ENCODE data around the gene SLC25A39.

SLC25A39 gene

DNA sequence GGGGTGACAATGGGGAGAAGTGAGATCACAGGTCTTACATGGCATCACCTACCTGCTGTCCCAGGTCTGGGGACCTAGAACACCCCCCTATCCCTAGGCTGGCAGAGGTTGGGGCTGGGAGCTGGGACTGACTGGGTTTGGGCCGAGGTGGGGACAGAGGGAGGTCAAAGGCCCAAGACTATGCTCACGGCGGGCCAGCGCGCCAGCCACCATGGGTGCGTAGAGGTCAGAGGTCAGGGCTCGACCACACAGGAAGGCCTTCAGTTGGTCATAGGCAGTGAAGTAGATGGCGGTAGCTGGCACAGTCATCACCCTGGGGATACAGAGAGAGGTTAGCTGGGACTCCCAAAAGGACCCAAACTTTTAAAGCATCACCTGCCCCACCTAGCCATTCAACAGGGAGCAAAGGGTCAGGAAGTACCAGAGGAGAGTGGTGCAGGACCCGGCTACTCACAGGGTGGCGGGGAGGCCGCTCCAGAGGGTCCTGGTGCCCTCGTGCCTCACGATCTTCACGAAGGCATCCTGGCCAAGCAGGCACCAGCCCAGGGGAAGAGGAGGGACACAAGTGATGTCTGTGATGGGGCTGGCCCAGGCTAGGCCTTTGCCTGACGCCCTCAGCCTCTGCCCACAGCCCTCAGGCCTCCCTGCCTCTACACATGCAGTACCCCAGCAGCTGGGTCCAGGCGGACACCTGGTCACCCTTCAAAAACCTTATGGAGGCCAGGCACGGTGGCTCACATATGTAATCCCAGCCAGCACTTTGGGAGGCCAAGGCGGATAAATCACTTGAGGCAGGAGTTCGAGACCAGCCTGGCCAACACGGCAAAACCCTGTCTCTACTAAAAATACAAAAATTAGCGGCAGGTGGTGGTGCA is 3.1 kb downstream of the SLC25A39 start:
- TF ChIP-seq CTCF (conservative IDR thresholded peaks at IDR 0.05; ENCODE audit: low read depth, low read length): no peak
- H3K4me3 ChIP-seq (ENCODE audit: low read depth, low read length): no peak overlapping the region
- no peak for DNase-seq (ENCODE audit: low read depth)

DNA sequence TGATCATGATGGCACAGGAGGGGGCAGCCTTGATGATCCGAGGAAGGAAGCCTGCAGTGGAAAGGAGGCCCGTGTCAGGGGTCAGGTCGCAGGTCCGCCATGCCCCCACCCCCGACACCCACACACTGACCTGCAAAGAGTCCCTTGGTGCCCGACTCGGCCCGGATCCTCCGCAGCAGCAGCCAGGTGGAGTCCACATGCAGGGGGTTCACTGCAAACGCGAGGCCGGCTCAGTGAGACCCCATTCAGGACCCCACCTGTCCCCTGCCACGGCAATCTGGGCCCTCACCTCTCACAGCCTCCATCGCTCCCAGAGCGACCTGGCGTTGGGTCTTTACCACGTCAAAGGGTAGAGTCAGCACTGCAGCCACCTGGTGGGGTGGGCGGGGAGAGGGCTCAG is 4.6 kb downstream of the SLC25A39 start:
- DNase-seq (ENCODE audit: low read depth): no peak
- TF ChIP-seq CTCF (conservative IDR thresholded peaks at IDR 0.05; ENCODE audit: low read depth, low read length): no peak
- no peak overlapping the region for H3K4me3 ChIP-seq (ENCODE audit: low read depth, low read length)

GRCh38 chr17:44318077-44318892 is 6.3 kb downstream of the SLC25A39 start:
- no peak for DNase-seq (ENCODE audit: low read depth)
- TF ChIP-seq CTCF (conservative IDR thresholded peaks at IDR 0.05; ENCODE audit: low read depth, low read length): no peak
- no peak overlapping the region for H3K4me3 ChIP-seq (ENCODE audit: low read depth, low read length)

DNA sequence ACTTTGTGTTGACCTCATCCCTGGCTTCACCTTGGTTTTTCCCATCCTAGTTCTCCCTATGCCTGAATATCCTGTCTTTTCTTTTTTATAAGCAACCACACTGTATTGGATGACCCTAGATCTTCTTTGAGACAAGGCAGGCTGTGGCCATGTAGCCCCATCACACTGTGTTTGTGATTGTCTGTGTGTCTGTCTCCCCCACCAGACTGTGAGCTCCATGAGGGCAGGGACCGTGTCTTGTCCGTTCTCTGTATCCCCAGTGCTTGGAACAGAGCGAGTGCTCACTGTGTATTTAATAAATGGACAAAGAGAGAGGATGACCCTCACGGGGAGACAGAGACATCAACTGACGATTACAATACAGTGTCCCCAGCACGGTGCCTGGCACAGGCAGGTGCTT is 7.1 kb downstream of the SLC25A39 start:
- DNase-seq (ENCODE audit: low read depth): no peak
- no peak overlapping the region for H3K4me3 ChIP-seq (ENCODE audit: low read depth, low read length)
- TF ChIP-seq CTCF (conservative IDR thresholded peaks at IDR 0.05; ENCODE audit: low read depth, low read length): no peak

- TF ChIP-seq CTCF (conservative IDR thresholded peaks at IDR 0.05; ENCODE audit: low read depth, low read length): no peak
- no peak overlapping the region for H3K4me3 ChIP-seq (ENCODE audit: low read depth, low read length)
- DNase-seq (ENCODE audit: low read depth): no peak
Observed at GRCh38 chr17:44315760-44316731, 8.6 kb downstream of the SLC25A39 start.

DNA sequence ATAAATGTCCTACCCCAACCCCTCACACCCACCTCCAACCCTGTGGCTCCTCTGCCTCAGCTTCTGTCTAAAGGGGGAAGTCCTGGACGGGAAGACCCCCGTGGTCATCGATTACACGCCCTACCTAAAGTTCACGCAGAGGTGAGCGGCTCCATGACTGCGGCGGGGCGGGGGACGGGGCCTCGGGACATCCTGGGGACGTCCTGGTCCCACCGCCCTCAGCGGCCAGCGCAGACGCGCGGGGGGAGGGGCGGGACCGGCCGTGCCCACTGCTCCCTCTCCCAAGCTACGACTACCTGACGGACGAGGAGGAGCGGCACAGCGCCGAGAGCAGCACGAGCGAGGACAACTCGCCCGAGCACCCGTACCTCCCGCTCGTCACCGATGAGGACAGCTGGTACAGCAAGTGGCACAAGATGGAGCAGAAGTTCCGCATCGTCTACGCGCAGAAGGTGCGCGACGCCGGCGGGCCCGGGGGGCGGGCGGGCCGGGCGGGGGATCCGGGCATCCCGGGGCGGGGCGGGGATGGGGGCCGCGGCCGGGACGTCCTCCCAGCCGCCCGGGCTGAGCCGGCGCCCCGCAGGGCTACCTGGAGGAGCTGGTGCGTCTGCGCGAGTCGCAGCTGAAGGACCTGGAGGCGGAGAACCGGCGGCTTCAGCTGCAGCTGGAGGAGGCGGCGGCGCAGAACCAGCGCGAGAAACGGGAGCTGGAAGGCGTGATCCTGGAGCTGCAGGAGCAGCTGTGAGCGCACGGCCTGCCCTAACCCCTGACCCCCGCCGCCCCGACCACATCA is 9.6 kb downstream of the SLC25A39 start:
- DNase-seq (ENCODE audit: low read depth): no peak
- no peak for TF ChIP-seq CTCF (conservative IDR thresholded peaks at IDR 0.05; ENCODE audit: low read depth, low read length)
- H3K4me3 ChIP-seq (ENCODE audit: low read depth, low read length): peak overlapping the region; percentile 30
